NOMO-1 treated with dmso at 0.1 percent for 144 hours (cell line): ENCODE data around the gene ETNK2.

Experiments used
- DNase-seq: peaks from one replicate; lab custom pipeline; 2025; ENCODE audit not compliant: unreplicated experiment; lab: John Stamatoyannopoulos, UW

The ETNK2 gene

DNA sequence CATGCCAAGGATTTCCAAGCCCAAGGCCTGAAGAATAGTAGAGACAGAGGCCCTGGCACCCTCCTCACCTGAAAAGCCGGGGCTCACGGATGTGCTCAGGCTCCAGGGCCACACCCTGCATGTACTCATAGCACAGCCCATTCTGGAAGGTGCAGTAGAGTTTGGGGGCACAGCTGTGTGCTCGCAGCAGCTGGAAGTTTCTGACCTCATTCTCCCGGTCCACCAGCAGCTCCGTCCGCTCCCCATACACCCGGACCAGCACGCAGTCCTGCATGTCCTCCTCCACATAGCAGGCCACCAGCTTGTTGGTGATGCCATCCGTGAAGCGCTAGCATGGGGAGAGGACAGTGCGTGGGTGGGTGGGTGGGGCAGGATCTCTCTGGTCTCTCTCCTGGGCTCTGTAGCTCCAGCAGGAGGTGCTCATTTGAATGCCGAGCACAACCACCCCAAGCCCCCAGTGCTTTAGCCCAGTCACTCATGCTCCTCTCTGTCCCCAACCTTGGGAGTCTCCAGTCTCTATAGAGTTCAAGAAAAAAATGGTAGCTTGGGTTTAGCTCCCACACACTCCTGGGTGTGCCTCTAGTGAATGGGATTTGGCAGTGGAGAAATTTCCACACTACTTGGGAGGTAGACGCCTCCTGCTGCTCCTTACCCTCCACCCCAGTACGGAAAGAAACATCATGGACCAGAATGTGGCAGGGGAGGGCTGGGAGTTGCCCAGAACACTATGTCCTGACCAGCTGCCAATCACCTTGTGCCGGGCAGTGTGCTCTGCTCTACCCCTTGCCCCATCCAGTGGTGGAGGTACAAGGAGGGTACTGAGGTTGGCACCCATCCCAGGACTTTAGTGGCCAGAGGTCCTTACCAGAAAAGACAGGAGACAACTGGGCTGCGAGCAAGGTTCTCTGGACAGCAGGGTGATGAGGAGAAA is 1.9 kb downstream of the ETNK2 start:
- DNase-seq = no peak

- no peak for DNase-seq
These were observed 2.7 kb downstream of the ETNK2 start for GRCh38 chr1:204149107-204149506.

DNA sequence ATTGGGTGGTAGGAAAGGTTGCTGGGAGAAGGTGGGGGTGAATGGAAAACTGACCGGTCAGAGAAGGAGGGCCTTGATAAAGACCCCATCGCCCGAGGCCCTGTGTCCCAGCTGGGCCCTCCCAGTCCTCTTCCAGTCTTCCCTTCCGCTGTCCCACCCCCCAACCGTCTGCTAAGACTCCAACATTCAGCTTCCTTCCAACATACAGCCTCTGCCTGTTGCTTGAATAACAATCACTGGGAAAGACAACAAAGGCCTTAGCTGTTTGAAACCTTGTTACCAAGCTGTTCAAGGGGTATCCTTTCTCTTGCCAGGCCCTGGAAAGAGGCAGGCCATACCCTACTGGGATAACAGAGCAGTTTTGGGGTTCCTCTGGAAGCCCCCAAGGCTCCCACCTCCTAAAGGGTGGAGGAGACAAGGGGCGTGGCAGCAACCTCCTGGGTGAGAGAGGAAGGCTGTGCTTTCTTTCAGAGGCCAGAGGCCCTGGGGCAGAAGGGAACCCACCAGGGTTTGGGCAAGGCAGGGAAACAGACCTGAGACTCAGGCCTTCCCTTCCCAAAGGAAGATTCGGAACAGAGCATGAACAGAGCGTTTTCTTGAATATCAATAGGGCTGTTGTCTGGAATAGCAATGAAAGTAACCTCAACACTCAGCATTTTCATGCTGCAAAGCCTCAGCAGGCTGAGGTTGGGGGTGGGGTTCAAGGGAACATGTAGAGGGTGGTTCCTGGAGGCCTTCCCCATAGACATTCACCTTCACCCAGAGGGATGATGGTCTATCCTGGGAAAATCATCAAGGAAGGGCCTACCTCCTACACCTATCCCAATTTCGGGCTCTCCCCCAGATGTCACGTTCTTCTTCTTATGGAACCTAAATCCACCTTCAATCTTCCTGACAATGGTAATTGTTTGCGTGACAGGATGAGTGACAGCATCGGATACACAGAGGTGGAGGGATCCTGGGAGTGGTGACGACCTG is 4.1 kb downstream of the ETNK2 start:
- no peak for DNase-seq

GRCh38 chr1:204146965-204147364 is 4.9 kb downstream of the ETNK2 start:
- DNase-seq = no peak

DNA sequence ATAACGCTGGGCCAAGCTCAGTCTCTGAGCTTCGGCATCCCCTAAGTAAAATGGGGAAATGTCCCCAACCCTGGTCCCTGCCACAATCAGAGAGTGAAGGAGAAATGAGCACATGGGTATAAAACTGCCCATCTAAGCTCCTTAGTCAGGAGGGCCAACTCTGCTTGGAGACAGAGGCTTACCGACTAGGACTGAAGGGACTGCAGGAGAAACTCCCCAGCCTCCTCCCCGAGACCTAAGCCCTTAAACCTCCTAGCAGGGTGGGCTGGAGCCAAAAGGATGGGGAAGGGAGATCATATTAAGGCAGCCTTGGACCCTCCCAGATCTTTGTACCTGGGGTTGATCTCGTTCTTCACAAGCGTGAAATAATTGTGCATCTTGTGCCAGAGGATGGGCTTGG is 5.5 kb downstream of the ETNK2 start:
- no peak for DNase-seq

- DNase-seq = no peak
These were observed 6.8 kb downstream of the ETNK2 start for GRCh38 chr1:204145033-204145504.

DNA sequence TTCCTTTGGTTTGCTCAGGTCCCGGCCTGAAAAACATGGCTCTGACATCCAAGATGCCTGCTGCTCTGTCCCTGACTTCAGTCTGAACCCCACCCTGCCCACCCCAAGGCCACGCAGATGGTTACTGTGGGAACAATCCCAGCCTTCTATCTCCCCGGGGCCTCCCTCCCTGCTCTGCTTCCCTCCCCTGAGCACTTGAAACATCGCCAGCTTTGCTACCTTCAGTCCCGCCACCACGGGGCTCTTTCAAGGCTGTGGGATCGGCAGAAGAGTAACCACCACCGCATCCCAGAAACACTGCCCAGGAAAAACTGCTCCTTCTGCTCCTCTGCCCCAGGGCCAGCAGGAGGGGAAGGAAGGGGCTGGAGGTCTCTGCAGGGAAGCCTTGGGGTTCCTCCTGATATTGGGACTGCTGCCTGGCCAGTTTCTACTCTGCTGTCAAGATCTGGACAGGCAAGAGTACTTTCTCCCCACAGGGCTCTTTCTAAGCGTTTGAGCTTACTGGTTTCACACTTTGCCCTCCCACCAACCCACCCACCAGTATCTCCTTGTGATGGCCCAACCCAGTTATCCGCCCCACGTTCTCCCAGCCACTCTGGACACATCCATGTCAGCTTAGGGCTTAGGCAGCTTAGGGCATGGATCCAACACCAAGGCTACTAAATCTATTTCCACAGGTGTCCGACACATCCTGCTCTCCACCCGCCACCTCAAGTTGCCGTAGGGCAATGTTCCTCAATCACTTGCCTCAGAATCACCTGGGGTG is 8.4 kb downstream of the ETNK2 start:
- DNase-seq = no peak

DNA sequence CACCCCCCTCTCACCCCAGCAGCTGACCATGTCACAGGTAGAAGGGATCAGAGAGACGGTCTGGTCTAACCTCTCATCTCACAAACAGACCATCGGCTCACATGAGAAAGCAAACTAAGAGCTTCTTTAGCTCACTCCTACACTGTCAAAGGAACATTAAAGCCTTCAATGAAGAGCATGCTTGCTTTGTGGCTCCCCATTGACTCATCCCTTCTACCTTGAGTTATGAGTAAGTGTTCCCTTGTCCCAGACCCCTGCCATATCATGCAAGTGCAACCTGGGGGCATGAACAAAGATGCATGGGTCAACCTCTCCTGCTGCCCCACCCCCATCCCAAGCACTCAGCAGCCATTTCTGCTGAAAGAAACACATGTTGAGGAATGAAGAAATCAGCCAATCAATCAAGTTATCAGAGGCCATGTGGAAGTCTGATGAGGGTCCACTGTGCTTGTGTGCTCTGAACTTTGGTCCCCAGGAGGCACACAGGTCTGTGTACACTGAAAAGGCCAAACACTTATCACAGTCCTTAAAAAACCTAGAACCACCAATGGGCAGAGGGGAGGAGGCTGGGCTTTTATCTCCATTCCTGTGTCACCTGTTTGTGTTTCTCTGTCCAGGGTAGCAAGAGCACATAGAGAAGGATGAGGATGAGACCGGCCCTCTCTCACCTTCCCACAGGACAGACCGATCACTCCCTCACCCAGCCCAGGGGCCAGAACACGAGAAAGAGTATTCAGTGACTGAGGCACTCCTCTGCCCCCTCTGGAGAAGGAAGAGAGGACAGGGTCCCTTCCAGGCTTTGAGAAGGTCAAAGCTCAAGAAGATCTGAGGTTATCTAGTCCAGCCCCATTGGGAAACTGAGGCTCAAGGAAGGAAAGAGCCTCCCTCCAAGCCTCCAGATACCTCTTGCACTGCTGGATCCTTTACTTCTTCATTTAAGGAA is 9.5 kb downstream of the ETNK2 start:
- DNase-seq = no peak

- no peak for DNase-seq
These were observed 10.7 kb downstream of the ETNK2 start for GRCh38 chr1:204141131-204141530.

GRCh38 chr1:204139952-204140351 is 11.9 kb downstream of the ETNK2 start:
- DNase-seq = no peak

GRCh38 chr1:204139088-204139487 is 12.8 kb downstream of the ETNK2 start:
- no peak for DNase-seq

GRCh38 chr1:204136814-204137213 is 15.0 kb downstream of the ETNK2 start:
- no peak for DNase-seq

DNA sequence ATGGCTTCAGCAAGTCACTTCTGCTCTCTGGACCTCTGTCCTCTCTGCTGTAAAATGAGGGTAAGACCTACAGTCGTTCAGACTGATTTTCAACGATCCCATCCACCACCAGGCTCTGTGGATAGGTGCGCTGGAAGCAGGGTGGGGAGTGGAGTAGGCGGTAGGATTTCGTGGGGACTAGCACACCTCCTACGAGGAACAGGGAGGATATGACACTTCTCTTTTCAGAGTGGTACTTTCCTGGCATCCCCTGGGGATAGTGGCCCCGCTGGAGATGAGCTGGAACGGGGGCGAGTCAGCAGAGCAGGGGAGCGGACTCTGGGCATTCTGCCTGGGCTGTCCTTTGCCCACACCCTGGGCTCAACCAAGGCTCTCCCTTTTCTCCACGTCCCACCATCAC is 17.7 kb downstream of the ETNK2 start:
- DNase-seq = no peak

GRCh38 chr1:204132718-204133117 is 19.1 kb downstream of the ETNK2 start:
- no peak for DNase-seq

- no peak for DNase-seq
These were observed 19.9 kb downstream of the ETNK2 start for GRCh38 chr1:204131978-204132377.

GRCh38 chr1:204130981-204131892 is 20.6 kb downstream of the ETNK2 start:
- DNase-seq = no peak

- no peak for DNase-seq
These were observed 21.7 kb downstream of the ETNK2 start for GRCh38 chr1:204130178-204130577.

DNA sequence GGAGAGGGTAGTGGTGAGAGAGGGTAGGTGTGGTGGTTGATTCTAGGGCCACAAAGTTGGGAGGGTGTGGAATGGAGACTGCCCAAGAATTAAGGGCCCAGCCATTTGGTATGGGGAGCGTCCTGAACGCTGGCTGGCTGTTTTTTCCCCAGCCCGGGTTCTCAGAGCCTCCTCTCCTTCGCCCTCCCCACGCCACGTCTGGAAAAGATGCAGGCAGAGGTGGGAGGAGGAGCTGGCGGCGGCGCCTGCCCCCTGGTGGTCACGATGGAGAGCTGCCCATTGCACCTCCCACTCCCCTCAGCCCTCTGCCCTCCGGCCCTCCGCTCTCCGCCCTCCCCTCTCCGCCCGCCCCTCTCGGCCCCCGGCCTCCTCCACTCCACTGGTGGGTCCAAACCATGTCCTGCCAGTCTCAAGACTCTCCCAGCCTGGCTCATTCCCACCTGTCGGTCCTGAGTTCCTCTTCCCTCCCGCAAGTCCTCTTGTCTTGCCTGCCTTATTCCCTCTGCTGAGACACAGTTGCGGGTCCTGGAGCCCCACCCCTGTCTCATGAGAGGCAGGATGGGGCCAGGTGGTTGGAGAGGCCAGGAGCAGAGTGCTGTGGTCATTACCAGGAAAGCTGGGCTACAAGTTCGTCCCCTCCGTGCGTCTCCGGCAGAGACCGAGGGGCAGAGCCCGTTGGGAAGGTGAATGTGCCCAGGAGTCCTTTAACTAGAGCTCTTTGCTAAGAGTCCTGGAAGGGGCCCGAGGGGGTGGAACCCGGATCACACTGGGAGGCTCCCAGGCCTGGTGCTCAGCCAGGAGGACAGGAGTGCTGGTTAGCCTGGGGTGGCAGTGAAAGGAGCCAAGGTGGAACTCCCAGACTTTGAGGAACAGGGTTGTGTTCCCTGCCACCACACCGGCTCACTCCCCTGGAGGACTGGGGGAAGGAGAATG is 22.6 kb downstream of the ETNK2 start:
- peak; percentile 42 for DNase-seq
